ENCODE results near the gene KRTAP10-10. TPM values are rescaled to one million over a fixed set of nuclear protein-coding genes. Genes with fewer than 3 reads are reported as not detected.

KRTAP10-10 gene

Small RNA genes within 50 kb of the gene (small RNA-seq; reads per million reads assigned to genes)
- not detected for gene KRTAP12-6P (ENCODE audit: insufficient read depth)
